Colonic mucosa (tissue), 4 donors: ENCODE results near the gene PLEKHH1. TPM values are rescaled to one million over a fixed set of nuclear protein-coding genes. Genes with fewer than 3 reads are reported as not detected.

ENCODE experiments used
- DNase-seq: peaks from one replicate; pipeline ENCODE4 v3.0.0-alpha.2; 2020
- H3K27ac ChIP-seq: fragments of 200-600 bp; one replicate; pipeline ENCODE4 v1.8.0; 2021
- H3K27me3 ChIP-seq: fragments of 200-600 bp; one replicate; pipeline ENCODE4 v1.8.0; 2021
- H3K36me3 ChIP-seq: fragments of 200-600 bp; one replicate; pipeline ENCODE4 v1.8.0; 2021
- H3K4me1 ChIP-seq: fragments of 200-600 bp; one replicate; pipeline ENCODE4 v1.8.0; 2021; ENCODE audit warnings: mild to moderate bottlenecking
- H3K4me3 ChIP-seq: fragments of 200-600 bp; one replicate; pipeline ENCODE4 v1.8.0; 2021
- H3K9ac ChIP-seq, 2 donors: one replicate each; pipeline ENCODE4 v1.7.0; 2013; ENCODE audit warnings: control low read depth in 2 of 2, low read depth in 2 of 2, low read length in 2 of 2
- H3K9me3 ChIP-seq: fragments of 200-600 bp; one replicate; pipeline ENCODE4 v1.8.0; 2021
- intact Hi-C: fragments of 100-400 bp; cut with DNase I; formaldehyde crosslinking; loops from one replicate; pipeline ENCODE4 v1.14.1; 2022
- total RNA-seq, 2 donors: library from RNA; stranded (reverse); fragmentation: NEBNext Ultra II Directional in 1 of 2; extraction: Animal tissue kit (Norgen Biotek cat#: 25700) in 1 of 2; gene quantifications; one replicate each; pipeline ENCODE4 v1.2.1, GENCODE V29; 2021
- TF ChIP-seq, protein P1 (sequence below): fragments of 200-600 bp; IDR thresholded peaks from one replicate; pipeline ENCODE4 v1.8.0; 2022; ENCODE audit warnings: antibody characterized with exemption, mild to moderate bottlenecking
- donor health status: healthy.
- donor health status: DM: no; HTN: no; CAD: no.
- donor health status: DM: no; HTN: no; CAD: no.

The PLEKHH1 gene
- total RNA-seq, 2 donors from 2014 or later, result 47.1 to 63.1 TPM

DNA sequence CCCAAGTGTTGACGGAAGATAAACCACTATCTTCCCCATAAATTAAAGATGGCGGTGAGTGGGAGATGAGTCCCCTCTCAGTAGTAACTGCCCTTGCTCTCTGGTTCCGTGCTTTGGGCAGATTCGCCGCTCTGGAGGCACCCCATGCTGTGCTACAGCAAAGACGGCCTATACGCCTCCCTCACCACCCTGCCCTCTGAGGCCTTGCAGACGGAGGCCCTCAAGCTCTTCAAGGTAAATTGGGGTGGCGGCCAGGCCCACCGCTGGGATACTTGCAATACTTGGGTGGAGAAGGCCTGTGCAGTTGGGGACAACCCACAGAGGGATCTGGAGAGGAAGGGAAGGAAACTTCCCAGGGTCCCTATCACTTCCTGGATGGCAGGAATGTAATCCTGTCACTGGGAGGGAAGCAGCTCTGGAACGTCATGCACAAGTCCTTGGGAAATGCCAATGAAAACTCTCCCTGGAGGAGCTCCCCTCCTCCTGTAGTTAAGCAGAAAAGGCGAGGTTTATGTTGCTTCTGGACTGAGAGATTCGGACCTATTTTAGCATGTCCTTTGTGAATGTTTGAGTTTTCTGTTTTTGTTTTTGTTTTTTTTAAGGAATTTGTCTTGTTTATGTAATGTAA, 44.2 kb downstream of the PLEKHH1 start:
- H3K27ac ChIP-seq, result no peak overlapping the region
- intact Hi-C loops, result no loop called here
- no peaks in the 10 kb centered on the region for H3K36me3 ChIP-seq
- no peak overlapping the region for H3K9ac ChIP-seq
- TF ChIP-seq, protein P1, sequence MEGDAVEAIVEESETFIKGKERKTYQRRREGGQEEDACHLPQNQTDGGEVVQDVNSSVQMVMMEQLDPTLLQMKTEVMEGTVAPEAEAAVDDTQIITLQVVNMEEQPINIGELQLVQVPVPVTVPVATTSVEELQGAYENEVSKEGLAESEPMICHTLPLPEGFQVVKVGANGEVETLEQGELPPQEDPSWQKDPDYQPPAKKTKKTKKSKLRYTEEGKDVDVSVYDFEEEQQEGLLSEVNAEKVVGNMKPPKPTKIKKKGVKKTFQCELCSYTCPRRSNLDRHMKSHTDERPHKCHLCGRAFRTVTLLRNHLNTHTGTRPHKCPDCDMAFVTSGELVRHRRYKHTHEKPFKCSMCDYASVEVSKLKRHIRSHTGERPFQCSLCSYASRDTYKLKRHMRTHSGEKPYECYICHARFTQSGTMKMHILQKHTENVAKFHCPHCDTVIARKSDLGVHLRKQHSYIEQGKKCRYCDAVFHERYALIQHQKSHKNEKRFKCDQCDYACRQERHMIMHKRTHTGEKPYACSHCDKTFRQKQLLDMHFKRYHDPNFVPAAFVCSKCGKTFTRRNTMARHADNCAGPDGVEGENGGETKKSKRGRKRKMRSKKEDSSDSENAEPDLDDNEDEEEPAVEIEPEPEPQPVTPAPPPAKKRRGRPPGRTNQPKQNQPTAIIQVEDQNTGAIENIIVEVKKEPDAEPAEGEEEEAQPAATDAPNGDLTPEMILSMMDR, result no peak
- no peaks in the 10 kb centered on the region for H3K27me3 ChIP-seq
- DNase-seq, result no peak
- no peaks in the 10 kb centered on the region for H3K4me1 ChIP-seq
- no peak overlapping the region for H3K4me3 ChIP-seq
- no peaks in the 10 kb centered on the region for H3K9me3 ChIP-seq

GRCh38 chr14:67577909-67578749, 45.0 kb downstream of the PLEKHH1 start:
- no peaks in the 10 kb centered on the region for H3K9me3 ChIP-seq
- no peaks in the 10 kb centered on the region for H3K4me1 ChIP-seq
- TF ChIP-seq, protein P1, result no peak
- intact Hi-C loops, result no loop called here
- no peak overlapping the region for H3K4me3 ChIP-seq
- H3K27me3 ChIP-seq, result no peaks in the 10 kb centered on the region
- DNase-seq, result no peak
- H3K27ac ChIP-seq, result no peak overlapping the region
- no peaks in the 10 kb centered on the region for H3K36me3 ChIP-seq
- H3K9ac ChIP-seq, result no peak overlapping the region

DNA sequence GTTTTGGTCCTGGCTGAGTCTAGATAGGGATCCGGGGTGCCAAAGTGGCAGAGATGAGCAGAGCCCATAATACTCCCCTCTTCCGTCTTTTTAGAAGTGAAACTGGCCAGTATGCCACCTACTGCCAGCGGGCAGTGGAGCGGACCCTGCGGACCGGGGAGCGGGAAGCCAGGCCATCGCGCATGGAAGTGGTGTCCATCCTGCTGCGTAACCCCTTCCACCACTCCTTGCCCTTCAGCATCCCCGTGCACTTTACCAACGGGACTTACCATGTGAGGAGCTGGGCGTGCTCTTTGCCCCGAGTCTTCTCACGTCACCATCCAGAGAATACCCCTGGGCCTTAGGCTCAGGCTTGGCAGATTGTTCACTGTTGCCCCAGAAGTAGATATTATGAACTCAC, 46.0 kb downstream of the PLEKHH1 start:
- H3K4me1 ChIP-seq, result no peaks in the 10 kb centered on the region
- H3K9me3 ChIP-seq, result no peaks in the 10 kb centered on the region
- intact Hi-C loops, result no loop called here
- no peaks in the 10 kb centered on the region for H3K27me3 ChIP-seq
- DNase-seq, result no peak
- TF ChIP-seq, protein P1, result no peak
- H3K36me3 ChIP-seq, result no peaks in the 10 kb centered on the region
- H3K4me3 ChIP-seq, result no peak overlapping the region
- no peak overlapping the region for H3K27ac ChIP-seq
- H3K9ac ChIP-seq, result no peak overlapping the region

DNA sequence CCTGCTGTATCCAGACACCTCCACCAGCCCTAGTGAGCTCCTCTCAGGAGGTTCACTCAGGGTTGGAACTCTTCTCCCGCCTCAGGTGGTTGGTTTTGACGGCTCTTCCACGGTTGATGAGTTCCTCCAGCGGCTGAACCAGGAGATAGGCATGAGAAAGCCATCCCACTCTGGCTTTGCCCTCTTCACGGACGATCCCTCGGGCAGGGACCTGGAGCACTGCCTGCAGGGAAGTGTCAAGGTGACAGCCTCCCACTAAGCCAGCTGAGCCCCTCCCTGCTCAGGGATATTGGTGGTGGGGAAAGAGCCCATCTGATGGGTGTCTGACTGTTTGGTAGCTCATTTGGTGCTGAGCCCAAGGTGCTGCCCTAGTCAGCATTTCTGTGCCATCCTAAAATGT, 46.5 kb downstream of the PLEKHH1 start:
- intact Hi-C loops, result no loop called here

GRCh38 chr14:67580336-67581171, 47.5 kb downstream of the PLEKHH1 start:
- intact Hi-C loops, result no loop called here
- Histone ChIP-seq H3K9ac (no peak overlapping the region), H3K27me3 (no peaks in the 10 kb centered on the region), H3K27ac (no peak overlapping the region), H3K36me3 (peaks cover 4% of the 10 kb centered on the region), H3K9me3 (no peaks in the 10 kb centered on the region), H3K4me3 (no peak overlapping the region), H3K4me1 (no peaks in the 10 kb centered on the region)
- TF ChIP-seq, protein P1, result no peak
- no peak for DNase-seq

More for the DNA sequence above, 46.5 kb downstream of the PLEKHH1 start:
- Histone ChIP-seq H3K27me3 (no peaks in the 10 kb centered on the region), H3K4me3 (no peak overlapping the region), H3K36me3 (no peaks in the 10 kb centered on the region), H3K9me3 (no peaks in the 10 kb centered on the region), H3K27ac (no peak overlapping the region), H3K9ac (no peak overlapping the region), H3K4me1 (no peaks in the 10 kb centered on the region)
- no peak for DNase-seq
- TF ChIP-seq, protein P1, result no peak
